Measurements from ENCODE around the gene PCNP. TPM values are rescaled to one million over a fixed set of nuclear protein-coding genes. Genes with fewer than 3 reads are reported as not detected.
A peak's percentile ranks its signal among the peaks of the same experiment; 100 is the strongest.

Gene PCNP
- total RNA-seq, 1 donor from 2014 or later, result 50.8 TPM

DNA sequence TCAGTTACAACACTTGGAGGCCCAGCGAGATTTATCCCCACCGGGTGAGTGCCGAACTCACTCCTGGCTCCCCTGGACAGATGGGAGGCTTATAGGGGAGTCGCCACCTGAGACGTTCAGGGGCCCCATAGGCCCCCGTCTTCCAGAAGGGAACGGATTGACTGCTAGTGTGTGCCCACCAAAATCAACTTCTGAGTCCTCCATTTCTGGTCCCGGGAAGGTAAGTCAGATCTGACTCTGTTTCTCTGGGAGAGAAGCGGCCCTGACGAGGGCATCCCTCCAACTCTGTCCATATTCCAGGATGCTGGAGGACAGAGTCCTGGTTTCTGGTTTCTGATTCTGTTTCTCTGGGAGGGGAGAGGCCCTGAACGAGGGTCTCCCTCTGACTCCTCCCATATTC lies 58.6 kb downstream of the PCNP start:
- H3K27me3 ChIP-seq, result no peaks in the 10 kb centered on the region
- H3K4me1 ChIP-seq, result no peaks in the 10 kb centered on the region
- H3K27ac ChIP-seq, result no peak overlapping the region
- H3K36me3 ChIP-seq, result no peaks in the 10 kb centered on the region
- no peaks in the 10 kb centered on the region for H3K9me3 ChIP-seq
- no peak overlapping the region for H3K4me3 ChIP-seq
- no peak for DNase-seq (ENCODE audit: low spot score in 2 of 2)
- intact Hi-C loops (cut with DNase I), result no loop called here
- TF ChIP-seq, protein P1, sequence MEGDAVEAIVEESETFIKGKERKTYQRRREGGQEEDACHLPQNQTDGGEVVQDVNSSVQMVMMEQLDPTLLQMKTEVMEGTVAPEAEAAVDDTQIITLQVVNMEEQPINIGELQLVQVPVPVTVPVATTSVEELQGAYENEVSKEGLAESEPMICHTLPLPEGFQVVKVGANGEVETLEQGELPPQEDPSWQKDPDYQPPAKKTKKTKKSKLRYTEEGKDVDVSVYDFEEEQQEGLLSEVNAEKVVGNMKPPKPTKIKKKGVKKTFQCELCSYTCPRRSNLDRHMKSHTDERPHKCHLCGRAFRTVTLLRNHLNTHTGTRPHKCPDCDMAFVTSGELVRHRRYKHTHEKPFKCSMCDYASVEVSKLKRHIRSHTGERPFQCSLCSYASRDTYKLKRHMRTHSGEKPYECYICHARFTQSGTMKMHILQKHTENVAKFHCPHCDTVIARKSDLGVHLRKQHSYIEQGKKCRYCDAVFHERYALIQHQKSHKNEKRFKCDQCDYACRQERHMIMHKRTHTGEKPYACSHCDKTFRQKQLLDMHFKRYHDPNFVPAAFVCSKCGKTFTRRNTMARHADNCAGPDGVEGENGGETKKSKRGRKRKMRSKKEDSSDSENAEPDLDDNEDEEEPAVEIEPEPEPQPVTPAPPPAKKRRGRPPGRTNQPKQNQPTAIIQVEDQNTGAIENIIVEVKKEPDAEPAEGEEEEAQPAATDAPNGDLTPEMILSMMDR (IDR thresholded peaks at IDR 0.05), result no peak

DNA sequence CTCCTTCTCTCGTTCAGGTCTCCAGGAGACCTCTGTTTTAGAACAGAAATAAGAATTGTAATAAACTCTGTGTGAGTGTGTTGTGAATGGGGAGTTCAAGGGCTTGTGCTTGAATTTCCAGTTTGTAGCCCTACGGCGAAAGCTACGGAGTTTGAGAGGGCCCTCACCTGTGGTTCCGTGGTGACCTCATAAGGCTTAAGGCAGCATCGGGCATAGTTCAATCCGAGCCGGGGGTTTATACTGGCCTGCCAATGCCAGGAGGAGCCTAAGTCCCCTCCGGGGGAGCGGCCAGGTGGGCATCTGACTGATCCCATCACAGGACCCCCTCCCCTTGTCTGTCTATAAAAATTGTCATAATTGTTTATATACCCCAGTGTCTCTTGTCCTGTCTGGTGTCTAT lies 59.2 kb downstream of the PCNP start:
- intact Hi-C loops (cut with DNase I), result no loop called here
- no peak overlapping the region for H3K27ac ChIP-seq
- no peaks in the 10 kb centered on the region for H3K27me3 ChIP-seq
- H3K4me3 ChIP-seq, result no peak overlapping the region
- H3K9me3 ChIP-seq, result no peaks in the 10 kb centered on the region
- no peaks in the 10 kb centered on the region for H3K36me3 ChIP-seq
- no peak for DNase-seq (ENCODE audit: low spot score in 2 of 2)
- TF ChIP-seq, protein P1 (IDR thresholded peaks at IDR 0.05), result no peak
- H3K4me1 ChIP-seq, result no peaks in the 10 kb centered on the region

DNA sequence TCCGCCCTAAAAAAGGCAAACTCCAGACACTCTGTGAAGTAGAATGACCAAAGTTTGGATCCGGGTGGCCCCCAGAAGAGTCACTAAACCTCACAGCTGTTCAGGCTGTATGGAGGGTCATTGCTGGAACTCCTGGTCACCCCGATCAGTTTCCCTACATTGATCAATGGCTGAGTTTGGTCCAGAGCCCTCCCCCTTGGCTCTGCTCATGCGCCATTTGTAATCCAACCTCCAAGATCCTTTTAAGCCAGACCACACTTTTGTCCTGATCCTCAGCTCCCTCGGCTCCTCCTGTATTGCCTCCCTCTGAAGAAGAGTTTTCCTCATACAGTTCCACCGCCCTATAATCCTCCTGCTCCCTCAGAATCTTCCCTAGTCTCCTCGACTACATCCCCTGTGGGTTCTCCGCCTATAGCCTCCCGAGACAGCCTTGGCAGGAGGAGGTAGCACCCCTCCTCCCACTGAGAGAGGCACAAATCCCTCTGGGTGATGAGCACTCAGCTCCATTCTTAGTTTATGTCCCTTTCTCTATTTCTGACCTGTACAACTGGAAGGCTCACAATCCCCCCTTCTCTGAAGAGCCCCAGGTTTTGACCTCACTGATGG lies 60.7 kb downstream of the PCNP start:
- Histone ChIP-seq H3K36me3 (no peaks in the 10 kb centered on the region), H3K27me3 (no peaks in the 10 kb centered on the region), H3K4me3 (no peak overlapping the region), H3K9me3 (no peaks in the 10 kb centered on the region), H3K27ac (no peak overlapping the region), H3K4me1 (no peaks in the 10 kb centered on the region)
- TF ChIP-seq, protein P1 (IDR thresholded peaks at IDR 0.05), result no peak
- intact Hi-C loops (cut with DNase I), result no loop called here
- DNase-seq (ENCODE audit: low spot score in 2 of 2), result no peak

DNA sequence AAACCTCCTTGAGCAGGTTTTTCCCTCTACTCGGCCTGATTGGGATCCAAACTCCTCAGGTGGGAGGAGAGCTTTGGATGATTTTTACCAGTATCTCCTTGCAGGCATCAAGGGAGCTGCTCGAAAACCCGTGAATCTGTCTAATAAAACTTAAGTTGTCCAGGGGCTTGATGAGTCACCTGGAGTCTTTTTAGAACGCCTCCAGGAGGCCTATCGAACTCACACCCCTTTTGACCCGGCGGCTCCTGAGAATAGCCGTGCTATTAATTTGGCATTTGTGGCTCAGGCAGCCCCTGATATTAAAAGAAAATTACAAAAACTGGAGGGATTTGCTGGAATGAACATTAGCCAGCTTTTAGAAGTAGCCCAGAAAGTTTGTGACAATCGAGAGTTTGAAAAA lies 61.4 kb downstream of the PCNP start:
- intact Hi-C loops (cut with DNase I), result no loop called here
- no peaks in the 10 kb centered on the region for H3K4me1 ChIP-seq
- H3K27me3 ChIP-seq, result no peaks in the 10 kb centered on the region
- H3K9me3 ChIP-seq, result no peaks in the 10 kb centered on the region
- H3K27ac ChIP-seq, result no peak overlapping the region
- no peaks in the 10 kb centered on the region for H3K36me3 ChIP-seq
- TF ChIP-seq, protein P1 (IDR thresholded peaks at IDR 0.05), result no peak
- no peak overlapping the region for H3K4me3 ChIP-seq
- DNase-seq (ENCODE audit: low spot score in 2 of 2), result no peak

DNA sequence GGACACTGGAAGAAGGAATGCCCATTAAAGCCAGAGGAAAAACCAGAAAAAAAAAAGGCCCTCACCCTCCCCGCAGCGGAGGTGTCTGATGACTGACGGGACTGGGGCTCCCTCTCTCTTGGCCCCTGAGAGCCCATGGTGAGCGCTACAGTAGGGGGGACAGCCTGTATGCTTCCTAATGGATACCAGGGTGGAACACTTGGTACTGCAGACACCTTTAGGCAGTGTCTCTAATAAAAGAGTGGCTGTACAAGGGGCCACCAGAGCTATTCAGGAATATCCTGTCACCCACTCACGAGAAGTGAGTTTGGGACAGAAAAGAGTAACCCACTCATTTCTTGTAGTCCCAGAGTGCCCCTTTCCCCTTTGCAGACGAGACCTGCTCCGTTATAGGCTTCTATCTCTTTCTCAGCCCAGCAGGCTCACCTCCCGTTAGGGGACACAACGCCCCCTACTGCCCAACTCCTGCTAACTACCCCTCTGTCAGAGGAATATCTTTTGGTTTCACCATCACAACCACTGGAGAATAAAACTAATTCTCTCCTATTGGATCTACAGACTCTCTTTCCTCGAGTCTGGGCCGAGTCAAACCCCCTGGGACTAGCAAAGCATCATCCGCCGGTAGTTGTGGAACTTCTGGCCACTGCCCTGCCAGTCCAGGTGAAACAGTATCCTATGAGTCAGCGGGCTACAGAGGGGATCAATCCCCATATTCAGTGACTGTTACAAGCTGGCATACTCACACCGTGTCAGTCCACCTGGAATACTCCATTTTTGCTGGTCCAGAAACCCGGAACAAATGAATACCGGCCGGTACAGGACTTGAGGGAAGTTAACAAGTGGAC lies 62.2 kb downstream of the PCNP start:
- no peak for DNase-seq (ENCODE audit: low spot score in 2 of 2)
- no peak overlapping the region for H3K4me3 ChIP-seq
- intact Hi-C loops (cut with DNase I), result no loop called here
- H3K27me3 ChIP-seq, result no peaks in the 10 kb centered on the region
- H3K9me3 ChIP-seq, result no peaks in the 10 kb centered on the region
- H3K36me3 ChIP-seq, result no peaks in the 10 kb centered on the region
- H3K27ac ChIP-seq, result no peak overlapping the region
- H3K4me1 ChIP-seq, result no peaks in the 10 kb centered on the region
- TF ChIP-seq, protein P1 (IDR thresholded peaks at IDR 0.05), result peak; percentile 19 to 56 (median 21)

Data from ascending aorta (tissue), 2 donors.